Heart left ventricle (tissue), 16 donors: ENCODE data around the gene STAB1. TPM values are rescaled to one million over a fixed set of nuclear protein-coding genes. Genes with fewer than 3 reads are reported as not detected.

ENCODE experiments used
- ATAC-seq, 4 donors: fragments of 200-7000 bp; cut with Tn5 transposase; one replicate each; pipeline ENCODE4 v1.9.1; 2020 to 2022; ENCODE audit warnings: moderate library complexity in 4 of 4, mild to moderate bottlenecking in 3 of 4, moderate number of reproducible peaks in 1 of 4
- DNase-seq, 5 donors: peaks; one replicate each; pipeline ENCODE4 v3.0.0-alpha.2; 2020
- H3K27ac ChIP-seq, 12 donors: fragments of 200-600 bp; sonication (generic) in 4 of 12; one replicate each; pipeline versions ENCODE4 v1.5.0 to v1.8.0; 2016 to 2022; ENCODE audit warnings: mild to moderate bottlenecking in 2 of 12
- H3K27me3 ChIP-seq, 9 donors: fragments of 200-600 bp; sonication (generic) in 2 of 9; one replicate each; pipeline versions ENCODE4 v1.5.1 to v1.8.0; 2016 to 2022; ENCODE audit warnings: mild to moderate bottlenecking in 3 of 9
- H3K36me3 ChIP-seq, 9 donors: fragments of 200-600 bp; sonication (generic) in 2 of 9; one replicate each; pipeline versions ENCODE4 v1.5.0 to v1.8.0; 2018 to 2022; ENCODE audit warnings: mild to moderate bottlenecking in 2 of 9
- H3K4me1 ChIP-seq, 12 donors: fragments of 200-600 bp; sonication (generic) in 4 of 12; one replicate each; pipeline versions ENCODE4 v1.5.0 to v1.8.0; 2016 to 2022; ENCODE audit warnings: mild to moderate bottlenecking in 3 of 12
- H3K4me3 ChIP-seq, 12 donors: fragments of 200-600 bp; sonication (generic) in 4 of 12; one replicate each; pipeline versions ENCODE4 v1.5.0 to v1.8.0; 2017 to 2022; ENCODE audit warnings: mild to moderate bottlenecking in 9 of 12, moderate library complexity in 4 of 12
- H3K9me3 ChIP-seq, 12 donors: fragments of 200-600 bp; sonication (generic) in 4 of 12; one replicate each; pipeline versions ENCODE4 v1.5.0 to v1.8.0; 2016 to 2022; ENCODE audit warnings: mild to moderate bottlenecking in 1 of 12
- POLR2A ChIP-seq, 2 donors: fragments of 450-650 bp; IDR thresholded peaks; one replicate each; pipeline ENCODE4 v1.6.1; 2017; ENCODE audit warnings: antibody characterized with exemption in 2 of 2, mild to moderate bottlenecking in 2 of 2, moderate library complexity in 2 of 2
- WGBS, 4 donors: extraction: QIAGEN DNeasy Blood & Tissue Kit in 2 of 4; methylation state at CpG; one replicate each; pipeline versions ENCODE4 v1.1.5 to v1.1.7; 2013 to 2018; 5-methylcytosine and 5-hydroxymethylcytosine counted together
- intact Hi-C, 10 donors: fragments of 100-400 bp; cut with DNase I; formaldehyde crosslinking; loops; one replicate each; pipeline versions ENCODE4 v1.11.1 to v1.14.2; 2022
- polyA plus RNA-seq, 2 donors: library from polyadenylated mRNA; stranded (reverse); fragments of 200-250 nt; gene quantifications; one replicate each; pipeline ENCODE4 v1.2.3, GENCODE V29; 2013
- total RNA-seq, 9 donors: library from RNA; depleted of rRNA in 2 of 9; stranded (reverse); fragments of >200 nt in 2 of 9; fragmentation: NEBNext Ultra II Directional in 3 of 9; extraction: Animal tissue kit (Norgen Biotek cat#: 25700) in 3 of 9; gene quantifications; one replicate each; pipeline versions ENCODE4 v1.1.0 to v1.2.4, GENCODE V29; 2016 to 2023
- TF ChIP-seq, protein P1 (sequence below), 12 donors: fragments of 200-600 bp; sonication (generic) in 4 of 12; IDR thresholded peaks; one replicate each; pipeline versions ENCODE4 v1.5.0 to v1.8.0; 2018 to 2022; ENCODE audit warnings: antibody characterized with exemption in 12 of 12, mild to moderate bottlenecking in 5 of 12
- donor health status: ischemic (EF 13 %, LVEDD 7.1; RV severe dilation, severe dysfunction).
- donor health status: healthy with polysubstance abuse.
- donor health status: DM: no; HTN: yes; CAD: no.
- donor health status: DM: no; HTN: no; CAD: no.
- donor health status: ischemic (EF 25% LVEDD 6.9; RV normal size, moderate dysfunction).
- donor health status: ischemic (EF 25% LVEDD 5.7; RV mildly dilated, moderate dysfunction).
- donor health status: healthy.
- donor health status: DM: yes; HTN: yes; CAD: no.
- donor health status: ischemic (EF 35%, LVEDD 5.7; RV mildly dilated, moderate dysfunction).
- donor health status: nonischemic (EF 11% LVEDD 7.7; RV severe dilation, severe dysfunction).
- donor health status: DM: yes; HTN: yes; CAD: no.
- donor health status: PGD.
- donor health status: ischemic (EF 29% LVEDD 5.4; RV normal size, mild dysfunction).
- donor health status: nonischemic (EF 23%, LVEDD 6.1; RV moderate dilation, normal function).

Gene STAB1
- total and polyA plus RNA-seq, 11 donors, result 34.1 to 351 (median 50.6) TPM

DNA sequence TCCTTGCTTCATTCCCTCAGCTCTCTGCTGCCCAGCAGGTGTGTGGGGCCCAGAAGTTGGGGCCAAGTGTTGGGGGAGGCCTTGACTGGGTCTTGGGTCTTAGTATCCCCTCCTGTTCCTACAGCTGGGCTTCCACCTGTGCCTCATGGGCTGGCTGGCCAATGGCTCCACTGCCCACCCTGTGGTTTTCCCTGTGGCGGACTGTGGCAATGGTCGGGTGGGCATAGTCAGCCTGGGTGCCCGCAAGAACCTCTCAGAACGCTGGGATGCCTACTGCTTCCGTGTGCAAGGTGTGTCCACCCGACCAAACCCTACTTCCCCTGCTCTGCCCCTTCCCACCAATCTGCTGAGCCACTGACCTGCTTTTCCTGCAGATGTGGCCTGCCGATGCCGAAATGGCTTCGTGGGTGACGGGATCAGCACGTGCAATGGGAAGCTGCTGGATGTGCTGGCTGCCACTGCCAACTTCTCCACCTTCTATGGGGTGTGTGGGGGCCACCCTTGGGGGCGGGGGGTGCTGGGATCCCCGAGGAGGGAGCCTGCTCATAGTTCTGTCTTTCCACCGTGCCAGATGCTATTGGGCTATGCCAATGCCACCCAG lies 27.6 kb downstream of the STAB1 start:
- Histone ChIP-seq H3K27ac (no peak overlapping the region), H3K9me3 (no peaks in the 10 kb centered on the region), H3K36me3 (peaks cover 0 to 94% (median 21%) of the 10 kb centered on the region in 9 donors), H3K4me1 (peaks cover 9 to 43% (median 24%) of the 10 kb centered on the region in 12 donors), H3K27me3 (no peaks in the 10 kb centered on the region), H3K4me3 (no peak overlapping the region)
- DNase-seq (peak in 3 of 5 donors; percentile 15 to 47 (median 18)), ATAC-seq (no peak)
- intact Hi-C loops, result no loop called here
- TF ChIP-seq POLR2A (IDR thresholded peaks at IDR 0.05), result no peak
- TF ChIP-seq, protein P1, sequence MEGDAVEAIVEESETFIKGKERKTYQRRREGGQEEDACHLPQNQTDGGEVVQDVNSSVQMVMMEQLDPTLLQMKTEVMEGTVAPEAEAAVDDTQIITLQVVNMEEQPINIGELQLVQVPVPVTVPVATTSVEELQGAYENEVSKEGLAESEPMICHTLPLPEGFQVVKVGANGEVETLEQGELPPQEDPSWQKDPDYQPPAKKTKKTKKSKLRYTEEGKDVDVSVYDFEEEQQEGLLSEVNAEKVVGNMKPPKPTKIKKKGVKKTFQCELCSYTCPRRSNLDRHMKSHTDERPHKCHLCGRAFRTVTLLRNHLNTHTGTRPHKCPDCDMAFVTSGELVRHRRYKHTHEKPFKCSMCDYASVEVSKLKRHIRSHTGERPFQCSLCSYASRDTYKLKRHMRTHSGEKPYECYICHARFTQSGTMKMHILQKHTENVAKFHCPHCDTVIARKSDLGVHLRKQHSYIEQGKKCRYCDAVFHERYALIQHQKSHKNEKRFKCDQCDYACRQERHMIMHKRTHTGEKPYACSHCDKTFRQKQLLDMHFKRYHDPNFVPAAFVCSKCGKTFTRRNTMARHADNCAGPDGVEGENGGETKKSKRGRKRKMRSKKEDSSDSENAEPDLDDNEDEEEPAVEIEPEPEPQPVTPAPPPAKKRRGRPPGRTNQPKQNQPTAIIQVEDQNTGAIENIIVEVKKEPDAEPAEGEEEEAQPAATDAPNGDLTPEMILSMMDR (IDR thresholded peaks at IDR 0.05), result no peak
- 90 to 95% (median 93%) methylated on average over 10 to 14 of the region's 14 CpGs for WGBS, 4 donors

GRCh38 chr3:52523386-52524257 lies 28.5 kb downstream of the STAB1 start:
- H3K36me3 ChIP-seq, result peaks cover 0 to 92% (median 26%) of the 10 kb centered on the region in 9 donors
- 95 to 97% (median 95%) methylated on average over 20 to 26 of the region's 26 CpGs for WGBS, 4 donors
- no peaks in the 10 kb centered on the region for H3K9me3 ChIP-seq
- TF ChIP-seq, protein P1 (IDR thresholded peaks at IDR 0.05), result no peak
- TF ChIP-seq POLR2A (IDR thresholded peaks at IDR 0.05), result no peak
- no peaks in the 10 kb centered on the region for H3K27me3 ChIP-seq
- intact Hi-C loops, result no loop called here
- H3K4me1 ChIP-seq, result peaks cover 9 to 40% (median 25%) of the 10 kb centered on the region in 12 donors
- H3K27ac ChIP-seq, result peak overlapping the region in 4 of 12 donors; percentile 76 to 91 (median 79)
- H3K4me3 ChIP-seq, result no peak overlapping the region
- ATAC-seq (no peak), DNase-seq (peak in 3 of 5 donors; percentile 20 to 51 (median 26))

- TF ChIP-seq, protein P1 (IDR thresholded peaks at IDR 0.05), result no peak
- TF ChIP-seq POLR2A (IDR thresholded peaks at IDR 0.05), result no peak
- no peak for ATAC-seq
- H3K36me3 ChIP-seq, result peaks cover 0 to 92% (median 26%) of the 10 kb centered on the region in 9 donors
- H3K9me3 ChIP-seq, result no peaks in the 10 kb centered on the region
- H3K4me3 ChIP-seq, result no peak overlapping the region
- peaks cover 9 to 47% (median 30%) of the 10 kb centered on the region in 12 donors for H3K4me1 ChIP-seq
- DNase-seq, result peak in 3 of 5 donors; percentile 15 to 59 (median 24)
- 94 to 97% (median 95%) methylated on average over 18 of the region's 18 CpGs for WGBS, 4 donors
- intact Hi-C loops, result no loop called here
- H3K27ac ChIP-seq, result peak overlapping the region in 11 of 12 donors; percentile 43 to 91 (median 80)
- no peaks in the 10 kb centered on the region for H3K27me3 ChIP-seq
Observed at GRCh38 chr3:52524258-52524751, 29.2 kb downstream of the STAB1 start.
